Fibroblast of skin of abdomen (primary cell): ENCODE data around the gene DMWD.
"Not testable (repeated sequence)": the region's sequence is repeated elsewhere in the genome, so short reads cannot be mapped to it uniquely, and the experiment has no call there.

ENCODE experiments used
- DNase-seq: peaks from one replicate; pipeline ENCODE4 v3.0.0-alpha.2; 2013

DMWD gene

GRCh38 chr19:45815481-45816216 lies 23.0 kb upstream of the DMWD start:
- no peak for DNase-seq

- no peak for DNase-seq
These were observed 22.3 kb upstream of the DMWD start, which contains the start of gene RSPH6A for GRCh38 chr19:45814851-45815480. Gene RSPH6A, minus strand, starts transcription at chr19:45815308. Its CDS starts 132 bp downstream, at chr19:45815176.

- no peak for DNase-seq
These were observed 21.6 kb upstream of the DMWD start for GRCh38 chr19:45814166-45814780.

GRCh38 chr19:45812297-45812696 lies 19.7 kb upstream of the DMWD start:
- no peak for DNase-seq

- peak; percentile 89 for DNase-seq
These were observed 17.1 kb upstream of the DMWD start for GRCh38 chr19:45809643-45810159.

- no peak for DNase-seq
These were observed 13.1 kb upstream of the DMWD start for GRCh38 chr19:45805719-45806118.

- DNase-seq, result no peak
These were observed 12.2 kb upstream of the DMWD start for GRCh38 chr19:45804959-45805230.

- no peak for DNase-seq
These were observed 11.7 kb upstream of the DMWD start for GRCh38 chr19:45804140-45804958.

GRCh38 chr19:45801603-45802175 lies 9.0 kb upstream of the DMWD start:
- DNase-seq, result no peak

- peak; percentile 58 for DNase-seq
These were observed 7.5 kb upstream of the DMWD start for GRCh38 chr19:45800070-45800553.

GRCh38 chr19:45799541-45799940 lies 6.9 kb upstream of the DMWD start:
- not testable (repeated sequence) for DNase-seq

GRCh38 chr19:45798995-45799517 lies 6.4 kb upstream of the DMWD start:
- DNase-seq, result peak; percentile 87

GRCh38 chr19:45794627-45795026 lies 2.0 kb upstream of the DMWD start:
- DNase-seq, result no peak

GRCh38 chr19:45793876-45794275 lies 1.2 kb upstream of the DMWD start:
- DNase-seq, result no peak

GRCh38 chr19:45793178-45793564 lies 526 bp upstream of the DMWD start:
- DNase-seq, result no peak

GRCh38 chr19:45791744-45792469 lies 738 bp downstream of the DMWD start:
- no peak for DNase-seq

- no peak for DNase-seq
These were observed 1.7 kb downstream of the DMWD start for GRCh38 chr19:45790942-45791341.

- DNase-seq, result no peak
These were observed 3.4 kb downstream of the DMWD start for GRCh38 chr19:45789035-45789786.

- no peak for DNase-seq
These were observed 6.1 kb downstream of the DMWD start for GRCh38 chr19:45786533-45786894.

GRCh38 chr19:45785781-45786532 lies 6.7 kb downstream of the DMWD start:
- DNase-seq, result no peak
